Skeletal muscle tissue (tissue), 4 donors: ENCODE results near the gene DNAH1. TPM values are rescaled to one million over a fixed set of nuclear protein-coding genes. Genes with fewer than 3 reads are reported as not detected.

Experiments
- H3K27ac ChIP-seq: one replicate; pipeline ENCODE4 v1.7.0; 2013; ENCODE audit warnings: mild to moderate bottlenecking, low read depth, low read length, inconsistent platforms
- H3K27me3 ChIP-seq, 3 donors: one replicate each; pipeline ENCODE4 v1.7.0; 2013; ENCODE audit warnings: low read length in 3 of 3; ENCODE audit not compliant: control insufficient read depth in 3 of 3, insufficient read depth in 3 of 3
- H3K36me3 ChIP-seq, 3 donors: one replicate each; pipeline ENCODE4 v1.7.0; 2013; ENCODE audit warnings: low read length in 3 of 3; ENCODE audit not compliant: control insufficient read depth in 3 of 3, insufficient read depth in 3 of 3
- H3K4me1 ChIP-seq, 3 donors: one replicate each; pipeline ENCODE4 v1.7.0; 2013; ENCODE audit warnings: low read length in 3 of 3, mild to moderate bottlenecking in 3 of 3; ENCODE audit not compliant: control insufficient read depth in 3 of 3, insufficient read depth in 3 of 3
- H3K4me3 ChIP-seq, 3 donors: one replicate each; pipeline ENCODE4 v1.7.0; 2013; ENCODE audit warnings: low read length in 3 of 3
- H3K9ac ChIP-seq, 3 donors: one replicate each; pipeline ENCODE4 v1.7.0; 2013; ENCODE audit warnings: low read length in 3 of 3, mild to moderate bottlenecking in 3 of 3, moderate library complexity in 2 of 3, low read depth in 1 of 3
- H3K9me3 ChIP-seq, 3 donors: one replicate each; pipeline ENCODE4 v1.7.0; 2013; ENCODE audit warnings: low read length in 3 of 3; ENCODE audit not compliant: control insufficient read depth in 3 of 3
- total RNA-seq: library from RNA; depleted of rRNA; stranded (reverse); fragments of >200 nt; gene quantifications from one replicate; pipeline ENCODE4 v1.2.3, GENCODE V29; 2014
- donor health status: Osteomylitis.

DNAH1 gene
- total RNA-seq, 1 donor from 2014 or later = 2.1 TPM

DNA sequence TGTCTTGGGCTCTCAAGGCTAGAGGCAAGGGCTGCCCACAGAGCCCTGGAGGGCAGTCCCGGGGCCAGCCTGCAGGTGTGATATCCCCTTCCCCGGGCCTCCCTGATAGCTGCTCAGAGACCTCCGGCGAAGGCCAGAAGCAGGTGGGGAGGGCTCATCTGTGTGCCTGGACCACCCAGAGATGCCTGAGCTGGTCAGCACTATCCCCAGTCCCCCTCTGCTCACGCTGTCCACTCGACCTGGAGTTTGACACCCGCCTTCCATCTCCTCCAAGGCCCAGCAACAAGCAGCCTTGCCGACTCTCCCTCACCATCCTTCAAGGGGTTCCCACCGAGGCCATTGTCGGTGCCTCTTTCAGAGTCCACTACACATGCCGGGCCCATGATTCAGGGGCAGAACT is 39.4 kb downstream of the DNAH1 start:
- no peaks in the 10 kb centered on the region for H3K27me3 ChIP-seq
- H3K9ac ChIP-seq = no peak overlapping the region
- no peak overlapping the region for H3K4me3 ChIP-seq
- H3K36me3 ChIP-seq = peaks cover 25 to 43% (median 40%) of the 10 kb centered on the region in 3 donors
- no peak overlapping the region for H3K27ac ChIP-seq
- no peaks in the 10 kb centered on the region for H3K4me1 ChIP-seq
- H3K9me3 ChIP-seq = no peaks in the 10 kb centered on the region

DNA sequence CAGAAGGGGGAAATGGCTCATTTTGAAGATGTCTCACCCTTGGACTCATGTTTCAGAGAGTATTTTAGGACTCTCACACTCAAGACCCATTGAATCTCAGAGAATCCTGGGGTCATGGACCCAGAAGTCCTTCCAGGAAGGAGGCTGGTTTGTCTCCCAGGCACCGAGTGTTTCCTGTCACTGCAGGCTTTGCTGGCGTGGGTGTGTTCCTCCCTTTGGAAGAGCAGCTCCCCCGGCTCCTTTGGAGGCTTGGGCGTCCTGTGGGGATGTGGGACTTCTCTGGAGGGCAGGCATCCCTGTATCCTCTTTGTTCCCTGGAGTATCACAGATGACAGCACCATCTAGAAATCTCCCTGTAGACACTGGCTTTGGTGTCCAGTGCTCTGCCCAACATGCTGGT is 40.0 kb downstream of the DNAH1 start:
- no peaks in the 10 kb centered on the region for H3K4me1 ChIP-seq
- H3K4me3 ChIP-seq = no peak overlapping the region
- H3K9me3 ChIP-seq = no peaks in the 10 kb centered on the region
- H3K27ac ChIP-seq = no peak overlapping the region
- H3K9ac ChIP-seq = no peak overlapping the region
- H3K36me3 ChIP-seq = peaks cover 28 to 49% (median 40%) of the 10 kb centered on the region in 3 donors
- H3K27me3 ChIP-seq = no peaks in the 10 kb centered on the region

DNA sequence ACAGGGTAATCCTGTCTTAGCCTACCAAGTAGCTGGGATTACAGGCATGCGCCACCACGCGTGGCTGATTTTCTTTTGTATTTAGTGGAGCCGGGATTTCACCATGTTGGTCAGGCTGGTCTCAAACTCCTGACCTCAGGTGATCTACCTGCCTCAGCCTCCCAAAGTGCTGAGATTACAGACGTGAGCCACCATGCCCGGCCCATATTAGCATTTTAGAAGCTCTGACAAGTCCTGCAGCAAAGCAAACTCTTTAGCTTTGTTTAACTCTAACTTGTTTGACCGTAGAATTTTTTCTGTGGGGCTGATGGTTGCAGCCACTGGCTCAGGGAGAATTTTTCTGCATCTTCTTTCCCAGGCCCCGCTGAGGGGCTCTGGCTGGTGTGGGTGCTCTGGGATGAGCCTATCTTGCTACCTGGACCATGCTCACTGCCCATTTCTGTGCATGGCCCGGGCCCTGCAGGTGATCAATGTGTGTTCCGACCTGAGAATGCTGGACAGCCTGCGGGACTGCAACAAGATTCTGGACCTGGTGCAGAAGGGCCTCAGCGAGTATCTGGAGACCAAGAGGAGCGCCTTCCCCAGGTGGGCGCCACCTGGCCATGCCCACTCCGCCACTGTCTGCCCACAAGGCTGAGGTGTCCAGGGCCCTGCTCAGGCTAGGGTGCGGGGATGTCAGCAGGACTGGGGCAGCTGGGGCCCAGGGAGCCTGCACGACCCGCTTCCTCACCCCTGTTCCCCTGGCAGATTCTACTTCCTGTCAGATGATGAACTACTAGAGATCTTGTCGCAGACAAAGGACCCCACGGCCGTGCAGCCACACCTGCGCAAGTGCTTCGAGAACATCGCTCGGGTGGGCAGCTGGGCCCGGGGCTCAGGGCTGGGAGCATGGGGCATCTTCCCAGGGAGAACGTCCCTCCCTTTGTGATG is 41.3 kb downstream of the DNAH1 start:
- no peak overlapping the region for H3K9ac ChIP-seq
- H3K27me3 ChIP-seq = no peaks in the 10 kb centered on the region
- no peaks in the 10 kb centered on the region for H3K9me3 ChIP-seq
- H3K4me1 ChIP-seq = no peaks in the 10 kb centered on the region
- peaks cover 31 to 48% (median 34%) of the 10 kb centered on the region in 3 donors for H3K36me3 ChIP-seq
- H3K4me3 ChIP-seq = no peak overlapping the region
- no peak overlapping the region for H3K27ac ChIP-seq

DNA sequence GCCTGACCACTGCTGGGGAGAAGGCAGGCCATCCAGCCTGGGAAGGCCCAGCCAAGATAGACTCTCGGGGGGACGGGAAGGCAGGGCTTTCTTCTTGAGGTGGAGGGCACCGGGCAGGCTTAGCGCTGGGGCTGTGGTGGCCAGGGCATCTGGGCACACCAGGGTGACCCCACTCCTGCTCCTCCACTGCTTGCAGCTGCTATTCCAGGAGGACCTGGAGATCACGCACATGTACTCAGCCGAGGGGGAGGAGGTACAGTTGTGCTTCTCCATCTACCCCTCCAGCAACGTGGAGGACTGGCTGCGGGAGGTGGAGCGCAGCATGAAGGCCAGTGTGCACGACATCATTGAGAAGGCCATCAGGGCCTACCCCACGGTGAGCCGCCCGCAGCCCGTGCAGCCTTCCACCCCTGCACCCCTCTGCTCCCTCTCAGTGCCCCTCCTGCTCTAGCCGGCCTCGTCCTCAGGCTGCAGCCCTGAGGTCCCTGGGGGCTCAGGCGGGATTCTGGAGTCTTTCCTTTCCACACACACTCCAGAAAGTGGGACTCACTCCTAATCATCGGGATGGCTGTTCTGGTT is 42.3 kb downstream of the DNAH1 start:
- no peaks in the 10 kb centered on the region for H3K27me3 ChIP-seq
- no peak overlapping the region for H3K9ac ChIP-seq
- H3K36me3 ChIP-seq = peaks cover 29 to 44% (median 33%) of the 10 kb centered on the region in 3 donors
- H3K4me3 ChIP-seq = no peak overlapping the region
- H3K9me3 ChIP-seq = no peaks in the 10 kb centered on the region
- H3K4me1 ChIP-seq = no peaks in the 10 kb centered on the region
- no peak overlapping the region for H3K27ac ChIP-seq

GRCh38 chr3:52359116-52359855 is 43.2 kb downstream of the DNAH1 start:
- no peak overlapping the region for H3K4me3 ChIP-seq
- H3K27ac ChIP-seq = no peak overlapping the region
- H3K36me3 ChIP-seq = peaks cover 28 to 46% (median 34%) of the 10 kb centered on the region in 3 donors
- no peaks in the 10 kb centered on the region for H3K9me3 ChIP-seq
- no peak overlapping the region for H3K9ac ChIP-seq
- H3K4me1 ChIP-seq = no peaks in the 10 kb centered on the region
- no peaks in the 10 kb centered on the region for H3K27me3 ChIP-seq

GRCh38 chr3:52361011-52361410 is 44.9 kb downstream of the DNAH1 start:
- H3K9ac ChIP-seq = no peak overlapping the region
- H3K4me3 ChIP-seq = no peak overlapping the region
- H3K9me3 ChIP-seq = no peaks in the 10 kb centered on the region
- H3K36me3 ChIP-seq = peaks cover 25 to 41% (median 35%) of the 10 kb centered on the region in 3 donors
- no peak overlapping the region for H3K27ac ChIP-seq
- H3K27me3 ChIP-seq = no peaks in the 10 kb centered on the region
- H3K4me1 ChIP-seq = peaks cover 0 to 11% (median 6%) of the 10 kb centered on the region in 3 donors

DNA sequence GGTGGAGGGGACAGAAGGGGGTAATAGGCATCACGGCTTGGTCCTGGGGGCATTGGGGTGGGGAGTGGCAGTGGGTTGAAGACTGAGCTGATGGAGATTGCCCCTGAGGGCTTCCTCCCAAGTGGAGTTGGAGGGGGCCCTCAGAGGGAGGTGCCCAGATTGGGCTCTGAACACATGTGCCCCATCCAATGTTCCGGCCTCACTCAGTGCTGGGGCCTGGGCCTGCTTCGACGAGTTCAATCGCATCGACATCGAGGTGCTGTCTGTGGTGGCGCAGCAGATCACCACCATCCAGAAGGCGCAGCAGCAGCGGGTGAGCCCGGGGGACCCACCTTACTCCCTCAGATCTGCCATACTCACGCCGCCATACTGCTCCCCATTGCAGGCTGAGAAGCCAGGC is 45.3 kb downstream of the DNAH1 start:
- H3K27me3 ChIP-seq = no peaks in the 10 kb centered on the region
- H3K4me3 ChIP-seq = no peak overlapping the region
- no peak overlapping the region for H3K9ac ChIP-seq
- H3K36me3 ChIP-seq = peaks cover 25 to 41% (median 35%) of the 10 kb centered on the region in 3 donors
- H3K9me3 ChIP-seq = no peaks in the 10 kb centered on the region
- no peak overlapping the region for H3K27ac ChIP-seq
- H3K4me1 ChIP-seq = peaks cover 0 to 14% (median 10%) of the 10 kb centered on the region in 3 donors

DNA sequence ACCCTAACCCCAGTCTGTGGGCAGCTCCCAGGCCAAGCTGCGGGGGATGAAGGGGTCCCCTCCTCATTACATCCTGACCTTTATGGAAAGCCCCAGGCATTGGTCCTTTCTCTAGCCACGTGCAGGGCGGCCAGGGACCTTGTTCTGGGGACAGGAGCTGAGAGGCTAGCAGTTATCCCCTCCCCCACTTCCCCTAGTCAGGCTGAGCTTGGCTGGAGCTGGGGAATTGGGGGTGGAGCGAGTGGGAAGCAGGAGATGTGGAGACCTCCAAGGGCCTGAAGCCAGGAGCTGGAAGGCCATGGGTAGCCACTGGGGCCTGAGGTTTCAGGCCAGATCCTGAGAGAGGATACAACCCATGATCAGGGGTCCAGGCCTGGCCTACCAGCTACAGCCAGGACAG is 45.8 kb downstream of the DNAH1 start:
- Histone ChIP-seq H3K9ac (no peak overlapping the region), H3K27ac (no peak overlapping the region), H3K4me1 (peaks cover 0 to 14% (median 10%) of the 10 kb centered on the region in 3 donors), H3K4me3 (no peak overlapping the region), H3K36me3 (peaks cover 25 to 41% (median 35%) of the 10 kb centered on the region in 3 donors), H3K27me3 (no peaks in the 10 kb centered on the region), H3K9me3 (no peaks in the 10 kb centered on the region)

GRCh38 chr3:52364322-52365035 is 48.4 kb downstream of the DNAH1 start:
- Histone ChIP-seq H3K9me3 (no peaks in the 10 kb centered on the region), H3K27ac (no peak overlapping the region), H3K36me3 (peaks cover 14 to 36% (median 27%) of the 10 kb centered on the region in 3 donors), H3K27me3 (no peaks in the 10 kb centered on the region), H3K9ac (no peak overlapping the region), H3K4me1 (peaks cover 0 to 14% (median 10%) of the 10 kb centered on the region in 3 donors), H3K4me3 (no peak overlapping the region)
